Measurements from ENCODE around the gene SMYD3. TPM values are rescaled to one million over a fixed set of nuclear protein-coding genes. Genes with fewer than 3 reads are reported as not detected.

The SMYD3 gene
- total RNA-seq (2014; rRNA removed; shearing (Covaris generic)), result 31.7 and 44.5 TPM in 2 replicates

DNA sequence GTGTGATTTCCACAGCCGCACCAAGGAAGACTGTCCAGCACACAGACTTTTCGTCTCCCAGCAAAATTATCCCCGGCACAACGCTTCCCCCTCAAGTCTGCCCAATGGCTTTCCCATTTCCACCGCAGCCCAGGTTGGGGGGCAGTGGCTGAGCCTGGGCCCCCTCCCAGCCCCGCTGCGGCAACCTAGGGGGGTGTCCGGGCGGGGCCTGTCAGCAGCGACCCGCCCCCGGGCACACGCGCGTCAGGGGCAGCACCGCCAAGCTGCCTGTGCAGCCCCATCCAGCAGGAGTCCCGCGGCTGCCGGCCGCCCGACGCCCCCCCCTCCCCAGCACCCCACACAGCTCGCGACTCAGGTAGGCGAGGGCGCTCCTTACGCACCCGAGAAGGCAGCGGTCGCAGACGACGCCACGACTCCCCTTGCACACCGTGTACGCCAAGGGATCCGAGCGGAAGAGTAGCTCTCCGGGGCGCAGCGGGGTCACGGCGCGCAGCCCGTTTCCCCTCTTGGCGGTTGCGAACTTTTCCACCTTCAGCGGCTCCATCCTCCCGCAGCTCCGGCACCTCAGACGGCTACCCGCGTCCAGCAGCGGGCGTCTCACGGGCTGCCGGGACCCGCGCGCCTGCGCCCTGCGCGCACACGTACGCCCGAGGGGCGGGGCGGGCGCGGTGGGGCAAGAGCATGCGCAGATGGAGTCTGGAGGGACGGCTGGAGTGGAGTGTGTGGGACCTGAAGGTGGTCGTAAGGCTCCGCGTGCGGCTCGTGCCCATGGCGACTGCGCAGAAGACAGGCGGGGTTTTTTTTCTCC, at the start of gene SMYD3:
Gene SMYD3, minus strand, starts transcription at position 606 of the 808 bp plus-strand sequence.
- peak; percentile 49 for DNase-seq (ENCODE audit: low spot score)

DNA sequence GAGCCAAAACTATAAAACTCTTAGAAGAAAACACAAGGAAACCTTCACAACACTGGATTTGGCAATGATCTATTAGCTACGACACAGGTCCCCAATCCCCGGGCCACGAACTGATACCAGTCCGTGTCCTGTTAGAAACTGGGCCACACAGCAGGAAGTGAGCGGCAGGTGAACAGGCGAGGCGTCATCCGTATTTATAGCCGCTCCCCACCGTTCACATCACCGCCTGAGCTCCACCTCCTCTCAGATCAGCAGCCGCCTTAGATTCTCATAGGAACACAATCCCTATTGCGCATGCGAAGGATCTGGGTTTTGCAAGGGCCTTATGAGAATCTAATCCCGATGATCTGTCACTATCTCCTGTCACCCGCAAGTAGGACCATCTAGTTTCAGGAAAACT, 47.1 kb upstream of the SMYD3 start:
- no peak for DNase-seq (ENCODE audit: low spot score)

DNA sequence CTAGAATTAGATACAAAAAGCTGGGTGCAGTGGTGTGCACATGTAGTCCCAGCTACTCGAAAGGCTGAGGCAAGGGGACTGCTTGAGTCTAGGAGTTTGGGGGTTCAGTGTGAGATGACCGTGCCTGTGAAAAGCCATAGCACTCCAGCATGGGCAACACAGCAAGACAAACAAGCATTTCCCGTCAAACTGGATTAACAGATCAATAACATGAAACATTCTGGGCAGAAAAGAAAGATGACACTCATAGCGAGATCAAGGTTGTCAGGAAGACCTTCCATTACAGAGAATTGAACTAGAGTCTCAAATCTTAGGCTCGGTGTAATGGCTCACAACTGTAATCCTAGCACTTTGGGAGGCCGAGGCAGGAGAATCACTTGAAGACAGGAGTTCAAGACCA, 45.0 kb upstream of the SMYD3 start:
- no peak for DNase-seq (ENCODE audit: low spot score)

DNA sequence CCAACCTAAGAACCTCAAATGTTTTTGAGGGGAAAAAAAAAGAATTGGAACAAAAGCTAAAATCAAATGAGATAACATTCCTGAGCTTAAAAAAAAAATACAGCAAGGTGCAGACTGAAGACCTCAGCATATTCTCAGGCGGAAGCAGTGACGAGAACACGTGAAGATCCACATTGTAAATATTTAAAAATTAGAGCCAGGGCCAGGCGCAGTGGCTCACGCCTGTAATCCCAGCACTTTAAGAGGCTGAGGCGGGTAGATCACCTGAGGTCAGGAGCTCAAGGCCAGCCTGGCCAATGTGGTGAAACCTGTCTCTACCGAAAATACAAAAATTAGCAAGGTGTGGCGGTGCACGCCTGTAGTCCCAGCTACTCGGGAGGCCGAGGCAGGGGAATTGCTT, 43.3 kb upstream of the SMYD3 start:
- DNase-seq (ENCODE audit: low spot score), result no peak

DNA sequence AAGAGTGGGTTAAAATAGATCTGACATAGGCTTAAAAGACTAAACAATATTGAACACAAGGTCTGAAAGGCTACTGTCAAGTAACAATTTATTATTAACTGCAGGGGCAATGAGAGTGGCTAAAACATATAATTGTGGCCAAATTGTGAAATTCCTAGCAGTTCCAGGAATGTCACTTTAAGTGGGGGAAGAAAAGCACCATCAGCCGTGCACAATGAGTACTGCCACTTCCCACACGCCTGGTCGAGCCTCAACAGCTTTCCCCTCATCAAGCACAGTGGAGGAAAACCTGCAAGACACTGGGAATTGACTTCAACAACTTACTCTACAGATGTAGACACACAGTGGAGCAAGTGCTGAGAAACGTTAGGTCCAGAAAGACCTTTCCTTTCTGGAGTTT, 42.6 kb upstream of the SMYD3 start:
- DNase-seq (ENCODE audit: low spot score), result no peak

DNA sequence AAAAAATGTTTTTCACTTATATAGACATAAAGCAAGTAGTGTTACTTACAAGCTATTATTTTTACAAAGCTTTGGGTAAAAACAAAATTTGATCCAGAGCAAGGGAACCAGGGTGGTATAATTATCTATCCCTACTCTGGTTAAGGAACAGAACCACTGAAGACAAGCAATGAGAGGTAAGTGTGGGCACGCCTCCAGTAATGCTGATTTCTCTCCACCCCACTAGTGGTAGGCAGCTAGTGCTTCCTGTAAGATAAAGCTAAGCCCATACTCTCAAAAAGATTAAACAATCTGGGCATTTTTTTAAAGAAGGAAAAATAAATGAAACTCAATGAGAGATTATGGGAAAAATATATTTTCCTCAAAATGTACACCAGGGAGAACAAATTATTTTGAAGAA, 36.9 kb upstream of the SMYD3 start:
- DNase-seq (ENCODE audit: low spot score), result no peak

DNA sequence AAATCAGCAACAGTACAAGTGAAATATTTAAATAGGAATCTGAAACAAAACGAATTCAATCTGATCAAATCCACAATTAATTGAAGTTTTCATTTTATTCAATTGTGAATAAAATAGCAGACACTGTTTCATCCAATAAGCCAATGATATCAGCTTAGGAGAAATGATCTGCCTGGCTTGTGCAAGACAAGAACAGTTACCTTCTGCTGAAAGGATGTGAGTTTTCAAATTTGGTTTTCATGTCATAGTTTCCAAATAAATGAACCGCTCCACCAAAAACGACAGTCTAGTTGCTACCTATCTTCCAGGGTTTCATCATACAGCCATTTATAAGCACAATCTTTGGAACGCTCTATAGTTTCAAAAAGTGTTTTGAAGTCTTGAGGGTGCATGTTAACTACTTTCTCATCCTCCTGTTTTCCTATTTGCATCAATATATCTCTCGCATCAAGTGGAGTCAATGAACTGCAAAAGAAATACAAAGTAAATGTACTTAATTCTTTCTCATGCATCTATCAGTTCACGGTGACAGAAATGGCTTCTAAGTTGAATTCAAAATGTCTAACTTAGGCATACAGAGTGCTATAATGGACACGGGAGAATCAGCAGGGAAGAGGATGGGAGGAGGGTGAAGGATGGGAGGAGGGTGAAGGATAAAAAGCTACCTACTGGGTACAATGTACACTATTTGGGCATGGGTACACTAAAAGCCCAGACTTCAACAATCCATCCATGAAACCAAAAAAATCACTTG, 33.8 kb upstream of the SMYD3 start:
- DNase-seq (ENCODE audit: low spot score), result no peak

DNA sequence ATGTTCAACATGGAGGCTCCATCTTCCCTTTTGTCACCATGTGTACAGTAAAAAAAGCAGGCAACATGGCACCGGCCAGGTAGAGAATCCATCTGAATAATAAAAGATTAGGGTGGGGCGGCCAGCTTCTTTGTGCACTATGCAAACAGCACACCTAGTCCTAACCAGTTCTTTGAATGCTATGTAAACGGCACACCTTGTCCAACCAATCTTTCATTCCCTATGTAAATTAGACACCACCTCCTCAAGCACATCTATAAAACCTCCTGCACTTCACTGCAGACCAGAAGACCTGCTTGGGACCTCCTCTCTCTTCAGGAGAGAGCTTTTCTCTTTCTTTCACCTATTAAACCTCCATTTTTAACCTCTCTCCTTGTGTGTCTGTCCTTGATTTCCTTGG, 30.8 kb upstream of the SMYD3 start:
- no peak for DNase-seq (ENCODE audit: low spot score)

DNA sequence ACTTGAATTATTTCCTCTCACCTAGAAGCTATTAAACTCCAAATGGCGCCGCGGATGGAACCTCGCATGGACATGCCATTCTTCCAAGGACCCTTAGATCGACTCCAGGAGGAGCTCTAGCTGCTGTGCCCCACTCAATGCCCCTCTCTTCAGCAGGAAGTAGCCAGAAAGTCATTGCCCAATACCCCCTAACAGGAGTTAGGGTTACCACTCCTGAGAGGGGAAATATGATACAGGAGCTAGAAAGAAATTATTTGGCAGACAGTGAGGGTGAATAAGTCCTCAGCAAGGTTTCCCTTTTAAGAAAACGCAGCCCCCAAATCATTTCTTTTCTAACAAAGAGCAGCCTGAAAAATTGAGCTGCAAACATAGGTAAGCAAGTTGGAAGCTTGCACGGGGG, 30.4 kb upstream of the SMYD3 start:
- DNase-seq (ENCODE audit: low spot score), result no peak

DNA sequence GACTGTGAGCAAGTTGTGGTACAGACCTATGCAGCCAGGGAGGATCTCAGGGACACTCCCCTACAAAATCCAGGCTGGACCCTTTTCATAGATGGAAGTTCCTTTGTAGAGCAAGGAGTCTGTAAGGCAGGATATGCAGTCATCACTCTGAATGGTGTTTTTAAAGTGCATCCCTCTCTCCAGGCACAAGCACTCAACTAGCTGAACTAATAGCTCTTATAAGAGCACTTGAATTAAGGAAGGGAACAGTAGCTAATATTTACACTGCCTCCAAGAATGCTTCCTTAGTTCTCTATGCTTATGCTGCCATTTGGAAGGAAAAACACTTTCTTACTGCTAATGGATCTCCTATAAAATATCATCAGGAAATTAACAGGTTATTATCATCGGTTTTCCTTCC, 27.0 kb upstream of the SMYD3 start:
- DNase-seq (ENCODE audit: low spot score), result no peak

DNA sequence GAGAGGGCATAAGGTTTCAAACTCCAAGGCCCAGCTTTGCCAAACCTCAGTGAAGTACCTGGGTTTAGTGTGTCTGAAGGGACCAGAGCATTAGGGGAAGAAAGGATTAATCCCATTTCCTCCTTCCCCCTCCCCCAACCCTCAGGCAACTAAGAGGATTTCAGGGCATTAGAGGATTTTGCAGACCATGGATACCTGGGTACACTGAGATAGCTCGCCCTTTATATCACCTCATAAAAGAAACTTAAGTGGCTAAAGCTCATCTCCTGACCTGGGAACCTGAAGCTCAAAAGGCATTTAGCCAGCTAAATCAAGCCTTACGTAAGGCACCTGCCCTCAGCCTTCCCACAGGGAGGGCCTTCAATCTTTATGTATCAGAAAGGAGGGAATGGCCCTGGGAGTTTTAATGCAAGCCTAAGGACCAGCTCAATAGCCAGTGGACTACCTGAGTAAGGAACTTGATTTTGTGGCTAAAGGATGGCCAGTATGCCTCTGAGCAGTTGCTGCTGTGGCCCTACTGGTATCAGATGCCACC, 26.4 kb upstream of the SMYD3 start:
- no peak for DNase-seq (ENCODE audit: low spot score)

DNA sequence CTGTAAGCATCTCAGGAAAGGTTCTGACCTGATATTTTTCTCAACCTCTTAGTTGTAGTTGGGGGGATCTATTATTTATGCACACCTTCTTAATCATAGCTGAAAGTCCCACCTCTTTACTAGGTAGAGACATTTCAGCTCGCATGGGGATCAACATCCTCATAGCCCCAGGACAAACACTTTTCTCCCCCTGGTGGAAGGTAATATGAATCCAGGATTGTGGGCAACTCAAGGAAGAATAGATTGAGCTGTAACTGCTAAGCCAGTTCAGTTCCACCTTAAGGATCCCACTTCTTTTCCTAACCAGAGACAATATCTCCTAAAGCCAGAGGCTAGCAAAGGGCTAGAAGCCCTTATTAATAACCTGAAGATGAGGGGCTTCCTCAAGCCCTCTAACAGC, 25.4 kb upstream of the SMYD3 start:
- DNase-seq (ENCODE audit: low spot score), result no peak

DNA sequence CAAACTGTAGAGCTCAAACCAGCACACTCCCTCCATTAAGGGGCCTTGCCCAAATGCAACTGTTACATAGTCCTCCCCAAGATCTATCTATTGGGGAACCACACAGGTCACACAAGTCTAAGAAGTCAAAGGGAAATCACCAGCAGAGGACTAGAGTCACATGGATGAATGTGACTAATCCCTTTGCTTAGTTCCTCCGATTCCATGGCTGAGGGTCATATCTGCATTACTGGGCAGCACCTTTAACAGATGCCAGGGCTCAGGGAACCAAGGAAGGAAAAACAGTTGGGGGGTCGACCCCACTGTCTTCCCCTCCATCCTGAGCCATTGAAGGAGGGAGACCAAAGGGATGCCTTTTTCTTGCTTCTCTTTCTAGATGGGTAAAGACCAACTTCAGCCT, 23.4 kb upstream of the SMYD3 start:
- no peak for DNase-seq (ENCODE audit: low spot score)

DNA sequence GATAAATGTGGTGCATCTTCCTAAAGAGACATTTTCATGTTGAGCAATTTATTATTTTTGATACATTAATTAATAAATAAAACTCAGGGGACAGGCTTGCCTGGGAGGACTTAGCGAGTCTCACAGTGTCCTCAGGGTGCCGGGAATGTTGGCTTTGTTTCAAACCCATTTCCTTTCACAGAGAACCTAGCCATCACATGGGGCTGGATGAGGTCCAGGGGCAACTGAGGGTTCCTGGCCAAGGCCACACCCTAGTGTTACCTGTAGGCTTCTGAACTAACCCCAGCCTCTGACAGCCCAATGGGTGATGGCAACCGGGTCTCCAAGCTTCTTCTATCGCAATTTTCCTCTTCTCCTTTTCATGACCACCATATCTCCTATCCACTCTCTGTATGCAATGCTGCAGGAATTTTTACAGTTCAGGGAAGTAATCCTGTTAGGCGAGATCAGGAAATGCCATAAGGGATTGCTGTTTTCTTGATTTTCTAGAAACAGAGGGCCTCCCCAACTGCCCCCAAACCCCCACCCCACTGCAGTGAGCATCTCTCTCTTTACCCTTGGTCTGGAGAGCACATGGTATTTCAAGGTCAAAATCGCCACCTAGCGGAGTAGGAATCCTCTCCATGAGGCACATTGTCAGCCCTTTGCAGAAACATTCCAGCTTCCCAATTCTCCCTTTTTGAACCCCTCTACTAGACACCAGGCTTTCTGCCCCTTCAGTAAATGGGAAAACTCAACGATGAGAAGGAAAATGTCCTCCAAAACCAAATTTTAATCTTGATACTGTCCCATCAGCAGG, 22.1 kb upstream of the SMYD3 start:
- peak; percentile 71 for DNase-seq (ENCODE audit: low spot score)

DNA sequence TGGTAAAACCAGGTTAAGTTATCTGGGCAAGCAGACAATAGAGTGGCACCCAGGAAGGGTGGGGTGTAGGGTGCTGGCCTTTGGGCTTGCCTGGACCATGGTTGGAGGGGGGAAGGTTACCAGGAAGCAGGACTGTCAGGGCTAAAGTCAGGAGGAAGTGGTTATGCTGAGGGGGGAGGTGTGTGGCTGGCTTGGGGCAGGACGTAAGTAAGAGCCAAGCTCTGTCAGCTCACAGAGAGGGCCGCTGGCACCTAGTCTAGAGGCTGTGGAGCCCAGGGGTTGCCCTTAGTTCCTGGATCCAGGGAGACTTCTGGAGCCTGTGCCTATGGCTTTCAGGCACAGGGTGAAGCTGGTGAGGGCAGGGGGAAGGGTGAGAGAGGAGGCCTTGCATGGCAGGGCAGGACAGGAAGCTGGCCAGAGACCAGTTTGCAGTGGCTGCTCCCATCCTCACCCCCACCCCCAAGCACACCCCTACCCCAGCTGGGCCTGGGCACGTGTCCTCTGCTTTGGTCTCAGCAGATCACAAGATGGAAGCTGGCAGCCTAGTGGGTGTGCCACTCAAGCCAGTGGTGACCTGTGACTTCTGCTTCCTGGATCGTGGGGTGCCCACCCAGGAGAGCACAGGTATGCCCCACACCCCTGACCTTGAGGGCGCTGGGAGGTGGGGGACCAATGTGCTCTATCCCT, 20.5 kb upstream of the SMYD3 start:
- peak; percentile 25 for DNase-seq (ENCODE audit: low spot score)

DNA sequence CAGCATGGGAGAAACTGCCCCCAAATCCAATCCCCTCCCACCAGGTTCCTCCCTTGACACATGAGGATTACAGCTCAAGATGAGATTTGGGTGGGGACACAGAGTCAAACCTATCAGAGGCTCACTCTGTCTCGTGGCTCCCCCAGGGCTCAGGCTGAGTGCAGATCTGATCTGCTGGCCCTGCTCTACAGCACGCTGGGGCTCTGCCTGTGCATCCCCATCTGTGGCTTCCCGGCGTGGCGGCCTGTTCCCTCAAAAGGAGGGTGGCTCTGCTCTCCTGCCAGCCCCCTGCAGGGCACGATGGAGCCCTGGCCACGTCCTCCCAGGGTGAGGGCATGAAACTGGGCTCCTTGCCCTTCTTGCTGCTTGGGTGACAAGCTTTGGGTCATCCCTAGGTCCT, 19.8 kb upstream of the SMYD3 start:
- DNase-seq (ENCODE audit: low spot score), result no peak

DNA sequence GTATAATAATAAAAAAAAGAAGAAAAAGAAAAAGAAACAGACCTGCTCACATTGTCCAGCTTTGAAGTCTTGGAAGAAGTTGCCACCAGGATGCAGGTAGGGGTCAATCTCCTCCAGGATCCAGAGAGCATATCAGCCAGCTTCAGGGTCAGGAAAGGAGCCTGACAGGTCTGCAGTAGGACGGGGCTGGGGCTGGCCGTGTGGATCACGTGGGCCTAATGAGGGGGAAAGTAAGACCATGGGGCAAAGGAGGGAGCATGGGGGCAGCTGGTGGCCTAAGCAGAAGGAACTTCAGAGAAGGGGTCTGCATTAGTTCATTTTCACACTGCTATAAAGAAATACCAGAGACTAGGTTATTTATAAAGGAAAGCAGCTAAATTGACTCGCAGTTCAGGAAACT, 19.3 kb upstream of the SMYD3 start:
- no peak for DNase-seq (ENCODE audit: low spot score)

DNA sequence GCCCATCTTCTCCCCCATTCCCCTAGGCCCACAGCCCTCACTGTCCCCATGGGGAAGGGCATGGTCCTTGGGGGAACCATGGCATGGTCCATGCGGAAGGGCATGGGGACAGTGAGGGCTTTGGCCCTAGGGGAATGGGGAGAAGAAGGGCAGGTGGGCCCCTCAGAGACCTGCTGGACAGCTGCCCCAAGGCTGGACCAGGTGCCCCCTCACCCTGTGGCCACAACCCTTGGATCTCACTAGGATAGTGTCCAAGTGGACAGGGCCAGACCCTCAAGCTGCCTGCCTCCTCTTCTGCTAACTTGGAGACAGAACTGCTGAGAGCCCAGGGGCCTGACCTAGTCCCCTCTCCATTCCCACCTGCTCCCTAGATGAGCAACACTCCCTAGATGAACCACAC, 12.4 kb upstream of the SMYD3 start:
- DNase-seq (ENCODE audit: low spot score), result no peak

DNA sequence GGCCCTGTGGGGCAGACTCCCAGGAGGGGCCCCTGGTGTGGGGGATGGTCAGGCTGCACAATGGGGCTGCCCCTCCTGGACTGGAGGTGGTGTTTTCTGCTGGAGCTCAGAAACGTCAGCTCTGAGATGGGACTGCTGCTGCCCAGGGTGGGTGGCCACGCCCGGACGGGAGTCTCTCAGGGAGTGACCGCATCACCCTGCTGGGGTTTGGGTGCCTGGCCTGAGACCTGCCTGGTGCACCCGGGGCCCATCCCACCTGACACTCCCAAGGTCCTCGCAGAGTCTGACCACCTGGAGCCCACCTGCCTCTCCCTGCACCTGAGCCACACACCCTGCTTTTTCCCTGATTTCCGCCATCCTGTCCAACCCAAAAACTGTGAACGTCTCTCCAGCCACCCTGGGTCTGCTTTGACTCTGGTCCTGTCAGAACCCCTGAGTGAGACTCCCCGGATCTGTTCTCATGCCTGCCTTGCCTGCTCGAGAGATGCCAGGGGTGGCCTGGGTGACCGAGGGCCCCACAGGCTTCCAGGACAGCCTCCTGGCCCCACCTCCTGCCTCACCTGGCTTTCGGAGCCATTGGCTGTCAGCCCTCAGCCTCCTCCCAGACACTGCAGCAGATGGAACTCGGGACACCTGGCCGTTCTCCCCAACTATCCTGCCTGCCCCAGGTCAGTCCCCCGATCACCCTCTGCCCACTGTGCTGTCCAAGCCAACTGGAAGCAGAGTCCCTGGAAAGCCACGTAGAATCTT, 11.6 kb upstream of the SMYD3 start:
- no peak for DNase-seq (ENCODE audit: low spot score)

DNA sequence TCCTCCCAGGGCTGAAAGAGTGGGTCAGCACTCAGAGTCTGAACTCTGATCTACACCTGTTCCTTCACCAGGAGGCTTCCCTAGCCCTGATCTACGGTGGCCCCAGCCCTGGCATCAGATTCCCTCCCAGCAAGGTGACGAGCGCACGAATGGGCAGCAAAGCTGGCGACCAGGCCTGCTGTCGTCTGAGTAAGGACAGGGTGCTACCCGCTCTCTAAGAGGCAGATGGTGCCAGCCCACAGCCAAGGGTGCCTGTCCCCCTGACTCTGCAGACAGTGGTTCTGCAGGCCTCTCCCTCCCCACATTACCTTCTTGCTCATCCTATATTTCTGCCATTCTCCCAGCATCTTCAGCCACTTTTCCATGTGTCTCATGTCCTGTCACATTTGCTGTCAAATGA, 10.3 kb upstream of the SMYD3 start:
- no peak for DNase-seq (ENCODE audit: low spot score)

DNA sequence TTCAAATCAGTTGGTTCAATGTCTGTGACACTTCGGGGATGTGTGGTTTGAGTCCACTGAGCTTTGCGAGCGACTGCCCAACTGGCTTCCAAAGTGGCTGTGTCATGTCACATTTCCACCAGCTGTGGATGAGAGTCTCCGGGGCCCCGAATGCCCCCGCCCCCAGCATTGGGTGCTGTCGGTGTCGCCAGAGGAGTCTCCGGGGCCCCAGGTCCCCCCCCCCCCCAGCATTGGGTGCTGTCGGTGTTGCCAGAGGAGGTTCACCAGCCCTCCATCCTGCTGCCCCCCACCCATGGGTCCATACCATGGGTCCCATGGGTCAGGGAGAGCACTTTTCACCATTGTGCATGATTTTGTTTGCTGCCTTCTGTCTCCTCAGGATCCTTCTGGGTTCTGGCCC, 9.0 kb upstream of the SMYD3 start:
- DNase-seq (ENCODE audit: low spot score), result no peak

All from A172 (cell line).